Duodenal mucosa (tissue), 2 donors: ENCODE measurements around the gene HPSE2.

Experiments
- H3K27ac ChIP-seq: one replicate; pipeline ENCODE4 v1.7.0; 2013; ENCODE audit warnings: low read depth, low read length
- H3K27me3 ChIP-seq, 2 donors: one replicate each; pipeline ENCODE4 v1.7.0; 2013; ENCODE audit warnings: low read length in 2 of 2, control low read depth in 1 of 2; ENCODE audit not compliant: insufficient read depth in 2 of 2, control insufficient read depth in 1 of 2
- H3K36me3 ChIP-seq, 2 donors: one replicate each; pipeline ENCODE4 v1.7.0; 2013; ENCODE audit warnings: low read length in 2 of 2, control low read depth in 1 of 2; ENCODE audit not compliant: insufficient read depth in 2 of 2, control insufficient read depth in 1 of 2
- H3K4me1 ChIP-seq, 2 donors: one replicate each; pipeline ENCODE4 v1.7.0; 2013; ENCODE audit warnings: low read length in 2 of 2, control low read depth in 1 of 2; ENCODE audit not compliant: insufficient read depth in 2 of 2, control insufficient read depth in 1 of 2
- H3K4me3 ChIP-seq, 2 donors: one replicate each; pipeline ENCODE4 v1.7.0; 2013; ENCODE audit warnings: low read length in 2 of 2, low read depth in 1 of 2
- H3K9ac ChIP-seq, 2 donors: one replicate each; pipeline ENCODE4 v1.7.0; 2013; ENCODE audit warnings: low read length in 2 of 2, low read depth in 1 of 2
- H3K9me3 ChIP-seq, 2 donors: one replicate each; pipeline ENCODE4 v1.7.0; 2013; ENCODE audit warnings: low read length in 2 of 2, control low read depth in 1 of 2; ENCODE audit not compliant: control insufficient read depth in 1 of 2

HPSE2 gene

DNA sequence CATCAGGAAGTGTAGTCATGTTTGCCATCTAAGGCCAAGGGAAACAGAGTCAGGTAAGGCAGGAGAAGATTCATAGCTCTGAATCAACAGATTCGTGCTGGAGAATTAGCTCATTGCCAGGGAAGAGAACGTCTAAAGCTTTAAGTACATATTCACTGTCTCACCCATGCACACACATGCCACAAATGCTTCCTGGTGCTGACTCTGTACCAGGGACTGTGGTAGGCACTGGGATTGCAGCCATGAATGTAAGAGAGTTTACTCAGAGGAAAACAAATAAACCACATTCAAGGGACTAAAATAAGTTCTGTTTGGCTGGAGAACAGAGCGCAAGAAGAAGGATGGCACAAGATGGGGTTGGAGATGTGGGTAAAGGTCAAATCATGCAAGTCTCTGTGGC is 699.1 kb downstream of the HPSE2 start:
- Histone ChIP-seq H3K27ac (no peak overlapping the region), H3K27me3 (no peaks in the 10 kb centered on the region), H3K9ac (no peak overlapping the region), H3K36me3 (no peaks in the 10 kb centered on the region), H3K9me3 (no peaks in the 10 kb centered on the region), H3K4me1 (peaks cover 0 to 8% of the 10 kb centered on the region in 2 donors), H3K4me3 (no peak overlapping the region)

DNA sequence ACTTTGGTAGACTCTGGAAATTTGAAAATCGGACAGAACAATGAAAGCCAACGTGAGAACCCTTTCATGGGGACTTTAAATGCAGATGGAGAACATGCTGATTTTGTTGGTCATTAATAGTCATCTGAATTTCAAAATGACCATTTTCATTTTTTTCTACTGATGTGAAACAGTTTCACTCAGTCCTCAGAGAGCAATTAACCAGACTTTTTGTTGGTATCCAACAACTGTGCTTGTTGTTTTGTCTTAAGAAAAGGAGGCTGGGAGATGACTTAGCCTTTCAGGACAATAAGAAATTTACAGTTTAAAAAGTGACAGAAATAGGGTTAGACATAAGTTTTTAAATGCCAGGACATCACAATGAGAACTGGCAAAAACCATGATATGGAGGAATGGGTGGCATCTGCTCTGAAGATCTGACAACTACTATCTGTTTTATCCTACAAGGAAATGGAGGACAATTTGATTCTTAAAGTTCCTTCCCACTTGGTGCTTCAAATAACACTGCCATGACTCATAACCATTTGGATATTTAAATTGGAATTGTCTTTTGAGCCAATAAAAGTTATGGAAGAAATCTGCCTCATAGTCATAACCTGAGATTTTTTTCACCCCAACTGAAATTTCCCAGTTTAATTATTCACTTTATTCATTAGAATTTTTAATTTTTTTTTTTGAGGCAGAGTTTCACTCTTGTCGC is 701.8 kb downstream of the HPSE2 start:
- Histone ChIP-seq H3K9ac (no peak overlapping the region), H3K27ac (no peak overlapping the region), H3K9me3 (no peaks in the 10 kb centered on the region), H3K4me1 (no peaks in the 10 kb centered on the region), H3K27me3 (no peaks in the 10 kb centered on the region), H3K4me3 (no peak overlapping the region), H3K36me3 (no peaks in the 10 kb centered on the region)

DNA sequence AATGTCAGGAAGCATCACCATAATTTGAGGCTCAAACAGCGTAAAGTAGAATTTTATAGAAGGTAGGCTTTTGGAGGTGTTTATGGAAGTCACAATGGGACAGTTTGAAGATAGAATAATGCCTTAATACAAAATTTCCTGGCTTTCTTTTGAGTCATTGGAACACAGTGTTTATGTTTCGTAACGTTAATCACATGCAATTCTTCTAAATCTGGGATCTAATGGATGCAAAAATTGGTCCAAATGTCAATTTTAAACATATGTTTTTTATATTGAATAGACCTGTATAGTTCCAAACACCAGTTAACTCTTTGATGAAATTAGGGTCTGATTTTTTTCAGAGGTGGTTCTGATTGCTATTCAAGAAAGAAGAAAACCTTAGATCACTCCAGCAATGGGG is 702.4 kb downstream of the HPSE2 start:
- no peak overlapping the region for H3K4me3 ChIP-seq
- no peaks in the 10 kb centered on the region for H3K4me1 ChIP-seq
- no peaks in the 10 kb centered on the region for H3K9me3 ChIP-seq
- H3K36me3 ChIP-seq: no peaks in the 10 kb centered on the region
- no peaks in the 10 kb centered on the region for H3K27me3 ChIP-seq
- H3K9ac ChIP-seq: no peak overlapping the region
- no peak overlapping the region for H3K27ac ChIP-seq

DNA sequence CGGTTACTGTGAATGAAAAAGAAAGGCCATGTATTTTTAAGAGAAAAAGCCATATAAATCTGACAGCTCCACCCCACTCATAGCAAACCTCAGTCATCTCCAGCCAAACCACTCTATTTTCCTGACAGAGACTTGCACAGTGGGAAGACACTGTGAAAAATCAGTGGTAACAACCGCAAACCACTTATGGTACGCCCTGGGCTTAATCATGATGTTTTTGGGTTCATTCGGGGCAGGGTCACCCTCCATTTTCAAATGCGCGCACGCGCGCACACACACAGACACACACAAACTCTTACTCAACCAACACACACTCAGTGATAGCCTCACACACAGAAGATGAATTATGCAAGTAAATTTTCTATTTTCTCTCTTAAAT is 706.9 kb downstream of the HPSE2 start:
- H3K4me1 ChIP-seq: no peaks in the 10 kb centered on the region
- no peaks in the 10 kb centered on the region for H3K27me3 ChIP-seq
- H3K4me3 ChIP-seq: no peak overlapping the region
- H3K36me3 ChIP-seq: no peaks in the 10 kb centered on the region
- no peaks in the 10 kb centered on the region for H3K9me3 ChIP-seq
- H3K27ac ChIP-seq: no peak overlapping the region
- H3K9ac ChIP-seq: no peak overlapping the region

DNA sequence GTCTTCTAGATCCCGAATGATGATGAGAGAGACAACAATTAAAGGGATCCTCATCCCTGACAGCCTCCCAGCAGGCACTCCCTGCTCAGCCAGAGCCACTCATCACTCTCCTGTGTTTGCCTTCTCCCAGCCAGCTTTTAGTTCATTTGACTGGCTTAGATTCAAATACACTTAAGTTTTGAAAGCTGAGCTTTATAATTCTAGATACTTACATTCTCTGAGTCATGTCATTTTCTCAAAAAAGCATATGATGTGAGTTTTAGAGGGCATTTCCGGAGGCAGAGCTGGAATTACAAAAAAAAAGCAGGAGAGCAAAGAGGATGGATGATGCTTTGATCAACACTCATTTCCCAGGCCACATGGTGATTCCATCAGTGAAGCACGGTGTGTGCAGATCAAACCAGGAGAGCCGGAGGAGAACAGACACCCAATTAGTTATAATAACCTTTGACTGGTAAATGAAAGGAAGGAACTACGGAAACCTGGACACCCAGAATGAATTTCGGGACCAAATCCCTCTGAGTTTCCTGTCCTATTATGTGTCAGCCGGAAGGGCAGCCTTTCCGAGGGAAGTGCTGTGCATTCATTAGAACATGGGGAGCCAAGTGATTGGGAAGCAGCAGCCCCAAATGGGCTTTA is 707.4 kb downstream of the HPSE2 start:
- H3K27me3 ChIP-seq: no peaks in the 10 kb centered on the region
- H3K27ac ChIP-seq: no peak overlapping the region
- H3K4me3 ChIP-seq: no peak overlapping the region
- no peaks in the 10 kb centered on the region for H3K9me3 ChIP-seq
- no peaks in the 10 kb centered on the region for H3K4me1 ChIP-seq
- no peaks in the 10 kb centered on the region for H3K36me3 ChIP-seq
- H3K9ac ChIP-seq: no peak overlapping the region

DNA sequence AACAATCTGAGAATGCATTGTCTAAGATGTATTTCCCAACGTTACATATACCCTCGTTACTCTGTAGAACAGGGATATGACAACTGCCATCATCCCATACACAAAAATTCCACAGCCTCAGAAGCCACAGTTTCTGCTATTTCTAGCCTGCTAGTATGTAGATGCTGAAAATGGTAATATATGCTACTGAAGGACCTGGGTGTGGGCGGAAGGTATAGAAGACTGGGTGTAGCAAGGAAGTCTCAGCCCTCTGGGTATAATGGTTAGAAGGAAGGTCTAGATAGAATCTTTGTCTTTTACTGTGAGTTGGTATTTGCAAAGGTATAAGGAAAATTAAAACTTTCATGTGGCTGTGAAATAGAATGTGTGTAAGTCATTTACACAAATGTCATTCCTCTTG is 709.7 kb downstream of the HPSE2 start:
- Histone ChIP-seq H3K36me3 (no peaks in the 10 kb centered on the region), H3K27ac (no peak overlapping the region), H3K4me1 (no peaks in the 10 kb centered on the region), H3K27me3 (no peaks in the 10 kb centered on the region), H3K9ac (no peak overlapping the region), H3K9me3 (no peaks in the 10 kb centered on the region), H3K4me3 (no peak overlapping the region)

DNA sequence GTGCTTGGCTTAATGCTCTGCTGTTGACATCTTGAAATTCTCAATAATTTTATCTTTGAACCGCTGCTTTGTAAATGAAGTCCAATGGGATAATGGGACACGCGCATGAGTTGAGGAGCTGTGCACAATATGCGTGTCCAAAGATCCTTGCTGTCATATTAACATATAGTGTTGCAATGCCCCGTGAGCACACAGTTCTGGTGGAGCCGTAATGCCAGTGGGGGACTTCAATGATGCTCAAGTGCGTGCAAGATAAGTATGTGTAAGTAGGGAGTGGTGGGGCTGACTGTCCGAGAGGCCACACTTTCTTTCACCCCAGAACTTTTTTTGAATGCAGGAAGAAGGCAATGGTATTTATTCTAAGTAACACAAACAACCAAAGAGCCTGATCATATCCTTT is 711.5 kb downstream of the HPSE2 start:
- Histone ChIP-seq H3K9me3 (no peaks in the 10 kb centered on the region), H3K4me3 (no peak overlapping the region), H3K27me3 (no peaks in the 10 kb centered on the region), H3K27ac (no peak overlapping the region), H3K4me1 (no peaks in the 10 kb centered on the region), H3K36me3 (no peaks in the 10 kb centered on the region), H3K9ac (no peak overlapping the region)

DNA sequence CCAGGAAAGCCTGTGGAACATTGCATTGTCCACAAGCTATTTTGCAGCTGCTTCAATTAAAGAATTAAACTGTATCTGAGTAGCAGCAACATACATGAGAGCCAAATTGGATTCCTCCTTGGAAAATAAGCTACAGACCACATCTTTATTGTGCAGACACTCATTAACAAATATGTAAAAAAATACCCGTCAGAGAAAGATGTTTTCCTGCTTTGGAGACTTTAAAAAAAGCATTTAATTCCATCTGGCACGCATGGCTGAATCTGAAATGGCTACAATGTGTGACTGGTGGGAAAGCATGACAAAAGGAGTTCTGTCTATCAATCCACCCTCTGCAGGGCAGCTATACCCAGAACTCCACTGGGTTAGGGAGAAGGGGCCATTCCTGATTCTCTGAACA is 715.8 kb downstream of the HPSE2 start:
- no peaks in the 10 kb centered on the region for H3K27me3 ChIP-seq
- H3K4me3 ChIP-seq: no peak overlapping the region
- H3K9ac ChIP-seq: no peak overlapping the region
- no peaks in the 10 kb centered on the region for H3K4me1 ChIP-seq
- H3K9me3 ChIP-seq: no peaks in the 10 kb centered on the region
- H3K27ac ChIP-seq: no peak overlapping the region
- no peaks in the 10 kb centered on the region for H3K36me3 ChIP-seq

DNA sequence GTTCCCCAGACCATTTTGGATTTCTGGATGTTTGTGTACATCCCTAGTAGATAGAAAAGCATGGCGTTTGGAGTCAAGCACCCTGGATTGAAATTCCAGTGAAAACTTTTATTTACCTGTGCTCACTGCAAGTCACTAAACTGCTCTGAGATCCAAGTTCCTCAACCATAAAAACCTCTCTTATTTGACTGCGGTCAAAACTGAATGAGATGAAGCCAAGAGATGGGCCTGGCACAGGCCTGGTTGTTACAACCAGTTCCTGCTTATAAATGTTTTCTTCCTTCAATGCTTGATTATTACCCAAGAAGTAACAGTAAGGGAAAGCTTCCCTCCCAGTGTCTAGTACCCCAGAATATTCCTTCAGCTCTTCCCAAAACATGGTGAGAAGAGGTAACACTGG is 718.0 kb downstream of the HPSE2 start:
- Histone ChIP-seq H3K4me1 (no peaks in the 10 kb centered on the region), H3K9me3 (no peaks in the 10 kb centered on the region), H3K36me3 (no peaks in the 10 kb centered on the region), H3K4me3 (no peak overlapping the region), H3K9ac (no peak overlapping the region), H3K27ac (no peak overlapping the region), H3K27me3 (no peaks in the 10 kb centered on the region)

DNA sequence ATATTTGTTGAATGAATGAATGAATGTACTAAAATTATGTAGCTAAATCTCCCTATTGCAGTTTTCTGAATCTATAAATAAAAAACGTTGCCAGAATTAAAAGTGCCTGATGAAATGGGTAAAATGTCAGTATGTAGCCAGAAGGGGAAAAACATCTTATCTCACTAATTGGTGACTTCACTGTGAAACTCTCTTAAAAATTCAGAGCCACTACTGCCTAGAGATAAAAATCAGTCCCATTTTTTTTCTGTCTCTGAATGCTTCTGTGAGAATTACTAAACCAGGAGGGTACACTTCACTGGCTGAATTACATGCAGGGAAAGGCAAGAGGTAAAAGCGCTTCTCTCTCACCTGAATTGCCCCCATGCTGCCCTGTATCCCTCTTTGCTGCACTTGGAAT is 719.3 kb downstream of the HPSE2 start:
- no peaks in the 10 kb centered on the region for H3K9me3 ChIP-seq
- H3K9ac ChIP-seq: no peak overlapping the region
- H3K27me3 ChIP-seq: no peaks in the 10 kb centered on the region
- H3K4me3 ChIP-seq: no peak overlapping the region
- no peaks in the 10 kb centered on the region for H3K36me3 ChIP-seq
- no peak overlapping the region for H3K27ac ChIP-seq
- H3K4me1 ChIP-seq: no peaks in the 10 kb centered on the region
